Measurements from ENCODE around the gene OR2T4. TPM values are rescaled to one million over a fixed set of nuclear protein-coding genes. Genes with fewer than 3 reads are reported as not detected.

OR2T4 gene
- total RNA-seq, 1 experiment from 2014 or later, result not detected

GRCh38 chr1:248375446-248375845 lies 14.0 kb downstream of the OR2T4 start, which contains the start of gene OR2T6:
TSS of gene OR2T6 (plus strand) at chr1:248375746. CDS start at chr1:248387609, 11,863 bp downstream.
- H3K79me2 ChIP-seq (ENCODE audit: low read depth), result no peaks in the 10 kb centered on the region
- no peak within 1 kb of the TSS for H3K4me2 ChIP-seq
- POLR2A ChIA-PET (ENCODE audit: unreplicated experiment), result no interaction called here
- H3K4me1 ChIP-seq (replicated peaks; ENCODE audit: insufficient read depth), result no peaks in the 10 kb centered on the region
- H3K4me3 ChIP-seq, result no peak within 1 kb of the TSS
- TF ChIP-seq EZH2 (IDR thresholded peaks at IDR 0.05; ENCODE audit: low read depth) (no peak), CTCF (conservative IDR thresholded peaks at IDR 0.05) (no peak)
- H3K9me2 ChIP-seq (ENCODE audit: insufficient read depth), result no peaks in the 10 kb centered on the region
- no TSS peak for BruUV-seq (replicated peaks)
- intact Hi-C loops (cut with micrococcal nuclease; ENCODE audit: unreplicated experiment), result no loop called here
- H3K27me3 ChIP-seq (ENCODE audit: insufficient read depth, low read depth), result no peaks in the 10 kb centered on the region
- no peak within 1 kb of the TSS for H2AFZ ChIP-seq
- no peaks in the 10 kb centered on the region for H3K36me3 ChIP-seq (ENCODE audit: low read depth)
- no peaks in the 10 kb centered on the region for H3K9me3 ChIP-seq (ENCODE audit: insufficient read depth, low read depth)
- no peaks in the 10 kb centered on the region for H4K20me1 ChIP-seq (ENCODE audit: insufficient read depth)
- H3K27ac ChIP-seq, result no peak within 1 kb of the TSS
- CTCF ChIA-PET, result no interaction called here
- no peaks in the 10 kb centered on the region for H3F3A ChIP-seq (ENCODE audit: insufficient read depth, low read depth)
- no peak for DNase-seq

GRCh38 chr1:248376916-248377315 lies 15.5 kb downstream of the OR2T4 start:
- intact Hi-C loops (cut with micrococcal nuclease; ENCODE audit: unreplicated experiment), result no loop called here
- Histone ChIP-seq H3K9me2 (ENCODE audit: insufficient read depth) (no peaks in the 10 kb centered on the region), H3K9me3 (ENCODE audit: insufficient read depth, low read depth) (no peaks in the 10 kb centered on the region), H4K20me1 (ENCODE audit: insufficient read depth) (no peaks in the 10 kb centered on the region), H2AFZ (no peak overlapping the region), H3K4me1 (replicated peaks; ENCODE audit: insufficient read depth) (no peaks in the 10 kb centered on the region), H3K79me2 (ENCODE audit: low read depth) (no peaks in the 10 kb centered on the region), H3K27ac (no peak overlapping the region), H3K4me2 (no peak overlapping the region), H3K27me3 (ENCODE audit: insufficient read depth, low read depth) (no peaks in the 10 kb centered on the region), H3K4me3 (no peak overlapping the region), H3K36me3 (ENCODE audit: low read depth) (no peaks in the 10 kb centered on the region), H3F3A (ENCODE audit: insufficient read depth, low read depth) (no peaks in the 10 kb centered on the region)
- no peak for DNase-seq
- no TSS peak for BruUV-seq (replicated peaks)
- CTCF ChIA-PET, result no interaction called here
- TF ChIP-seq EZH2 (IDR thresholded peaks at IDR 0.05; ENCODE audit: low read depth) (no peak), CTCF (conservative IDR thresholded peaks at IDR 0.05) (no peak)
- POLR2A ChIA-PET (ENCODE audit: unreplicated experiment), result no interaction called here

- no TSS peak for BruUV-seq (replicated peaks)
- no peak for DNase-seq
- no peaks in the 10 kb centered on the region for H3K27me3 ChIP-seq (ENCODE audit: insufficient read depth, low read depth)
- no peak for TF ChIP-seq EZH2 (IDR thresholded peaks at IDR 0.05; ENCODE audit: low read depth)
- no peak for TF ChIP-seq CTCF (conservative IDR thresholded peaks at IDR 0.05)
- no peaks in the 10 kb centered on the region for H4K20me1 ChIP-seq (ENCODE audit: insufficient read depth)
- H3K27ac ChIP-seq, result no peak overlapping the region
- H3K4me3 ChIP-seq, result no peak overlapping the region
- no peaks in the 10 kb centered on the region for H3F3A ChIP-seq (ENCODE audit: insufficient read depth, low read depth)
- H3K9me2 ChIP-seq (ENCODE audit: insufficient read depth), result no peaks in the 10 kb centered on the region
- no peaks in the 10 kb centered on the region for H3K36me3 ChIP-seq (ENCODE audit: low read depth)
- no peaks in the 10 kb centered on the region for H3K79me2 ChIP-seq (ENCODE audit: low read depth)
- intact Hi-C loops (cut with micrococcal nuclease; ENCODE audit: unreplicated experiment), result no loop called here
- H3K4me1 ChIP-seq (replicated peaks; ENCODE audit: insufficient read depth), result no peaks in the 10 kb centered on the region
- POLR2A ChIA-PET (ENCODE audit: unreplicated experiment), result no interaction called here
- H3K4me2 ChIP-seq, result no peak overlapping the region
- no peak overlapping the region for H2AFZ ChIP-seq
- CTCF ChIA-PET, result no interaction called here
- no peaks in the 10 kb centered on the region for H3K9me3 ChIP-seq (ENCODE audit: insufficient read depth, low read depth)
Measured at GRCh38 chr1:248380854-248381253, 19.4 kb downstream of the OR2T4 start.

All from PC-9 (cell line).